IMR-90 (cell line): ENCODE measurements around the gene SVEP1. TPM values are rescaled to one million over a fixed set of nuclear protein-coding genes. Genes with fewer than 3 reads are reported as not detected.

Experiments
- ATAC-seq: fragments of 200-7000 bp; cut with Tn5 transposase; 2 replicates; pipeline ENCODE4 v1.9.1; 2020; ENCODE audit warnings: low read depth, mild to moderate bottlenecking, moderate library complexity
- BruUV-seq: library from RNA; stranded (reverse); fragments of 400-500 nt; replicated peaks from 2 replicates; lab custom pipeline; 2021; lab: Mats Ljungman, UMichigan
- CTCF ChIA-PET: fragments of 300-600 bp; formaldehyde crosslinking; extraction: SDS; loops from one replicate; lab custom pipeline; 2021; ENCODE audit warnings: antibody characterized with exemption; lab: Yijun Ruan, JAX
- POLR2A ChIA-PET: fragments of 300-600 bp; sonication (Branson Sonifier 250); formaldehyde crosslinking; loops from one replicate; lab custom pipeline; 2022; ENCODE audit warnings: antibody characterized with exemption; ENCODE audit not compliant: unreplicated experiment; lab: Charles Lee
- DNase-seq: peaks from one replicate; pipeline ENCODE4 v3.0.0; 2013
- H2AFZ ChIP-seq: replicated peaks from 2 replicates; pipeline ENCODE3; 2013; ENCODE audit warnings: low read length, mild to moderate bottlenecking; ENCODE audit not compliant: poor library complexity
- H2AK5ac ChIP-seq: 2 replicates; pipeline ENCODE4 v1.6.1; 2013; ENCODE audit warnings: low read depth, low read length, inconsistent platforms
- H2AK9ac ChIP-seq: replicated peaks from 2 replicates; pipeline ENCODE3; 2013; ENCODE audit warnings: mild to moderate bottlenecking, low read depth, low read length, moderate library complexity; ENCODE audit not compliant: poor library complexity
- H2BK120ac ChIP-seq: 2 replicates; pipeline ENCODE4 v1.6.1; 2013; ENCODE audit warnings: low read depth, low read length, inconsistent platforms
- H2BK15ac ChIP-seq: 3 replicates; pipeline ENCODE4 v1.6.1; 2013; ENCODE audit warnings: low read depth, low read length, inconsistent platforms
- H2BK20ac ChIP-seq: 2 replicates; pipeline ENCODE4 v1.6.1; 2013; ENCODE audit warnings: low read depth, mild to moderate bottlenecking, inconsistent platforms, low read length, moderate library complexity
- H2BK5ac ChIP-seq: 2 replicates; pipeline ENCODE4 v1.6.1; 2013; ENCODE audit warnings: mild to moderate bottlenecking, low read depth, low read length, inconsistent platforms; ENCODE audit not compliant: poor library complexity, severe bottlenecking
- H3K14ac ChIP-seq: replicated peaks from 2 replicates; pipeline ENCODE4 v1.6.1; 2013; ENCODE audit warnings: low read depth, low read length, inconsistent platforms
- H3K18ac ChIP-seq: 2 replicates; pipeline ENCODE4 v1.6.1; 2013; ENCODE audit warnings: low read depth, low read length, control low read depth
- H3K23ac ChIP-seq: 2 replicates; pipeline ENCODE4 v1.6.1; 2013; ENCODE audit warnings: low read depth, low read length, inconsistent platforms
- H3K27ac ChIP-seq: 2 replicates; pipeline ENCODE4 v1.5.1; 2013; ENCODE audit warnings: mild to moderate bottlenecking, control low read depth, low read length; ENCODE audit not compliant: insufficient read depth
- H3K27me3 ChIP-seq: 2 replicates; pipeline ENCODE4 v1.6.1; 2013; ENCODE audit warnings: low read length; ENCODE audit not compliant: control insufficient read depth, insufficient read depth
- H3K36me3 ChIP-seq: 2 replicates; pipeline ENCODE4 v1.6.1; 2013; ENCODE audit warnings: low read length, mixed read lengths; ENCODE audit not compliant: control insufficient read depth, insufficient read depth
- H3K4ac ChIP-seq: 2 replicates; pipeline ENCODE4 v1.6.1; 2013; ENCODE audit warnings: low read depth, low read length, inconsistent platforms
- H3K4me1 ChIP-seq: 2 replicates; pipeline ENCODE4 v1.6.1; 2013; ENCODE audit warnings: low read length, mixed read lengths; ENCODE audit not compliant: control insufficient read depth, insufficient read depth
- H3K4me2 ChIP-seq: 2 replicates; pipeline ENCODE4 v1.6.1; 2013; ENCODE audit warnings: low read depth, mild to moderate bottlenecking, control low read depth, low read length, moderate library complexity
- H3K4me3 ChIP-seq: 2 replicates; pipeline ENCODE4 v1.5.1; 2013; ENCODE audit warnings: low read depth, mild to moderate bottlenecking, control low read depth, low read length, moderate library complexity; ENCODE audit not compliant: insufficient read depth
- H3K56ac ChIP-seq: 2 replicates; pipeline ENCODE4 v1.6.1; 2013; ENCODE audit warnings: low read length, inconsistent platforms; ENCODE audit not compliant: insufficient read depth; ENCODE audit errors: extremely low read depth
- H3K79me1 ChIP-seq, 2 experiments: 2 replicates each; pipeline ENCODE4 v1.6.1; 2013; ENCODE audit warnings: low read length in 2 of 2, inconsistent platforms in 1 of 2, low read depth in 1 of 2
- H3K9ac ChIP-seq: 2 replicates; pipeline ENCODE4 v1.6.1; 2013; ENCODE audit warnings: low read depth, low read length, control low read depth
- H3K9me1 ChIP-seq: 2 replicates; pipeline ENCODE4 v1.6.1; 2013; ENCODE audit warnings: low read length, inconsistent platforms; ENCODE audit not compliant: insufficient read depth
- H3K9me3 ChIP-seq: 2 replicates; pipeline ENCODE4 v1.6.1; 2013; ENCODE audit warnings: low read length; ENCODE audit not compliant: control insufficient read depth, insufficient read depth
- H4K20me1 ChIP-seq: 2 replicates; pipeline ENCODE4 v1.6.1; 2013; ENCODE audit warnings: low read length, inconsistent platforms; ENCODE audit not compliant: insufficient read depth
- H4K5ac ChIP-seq: 2 replicates; pipeline ENCODE4 v1.6.1; 2013; ENCODE audit warnings: mild to moderate bottlenecking, low read depth, low read length, control low read depth
- H4K8ac ChIP-seq, 2 experiments: 2 replicates each; pipeline ENCODE4 v1.6.1; 2013; ENCODE audit warnings: low read depth in 2 of 2, low read length in 2 of 2, control low read depth in 1 of 2, inconsistent platforms in 1 of 2
- H4K91ac ChIP-seq: 2 replicates; pipeline ENCODE4 v1.6.1; 2013; ENCODE audit warnings: low read depth, low read length, inconsistent platforms; ENCODE audit not compliant: insufficient read depth
- CEBPB ChIP-seq: IDR thresholded peaks from 2 replicates; pipeline ENCODE4 v1.6.1; 2012; ENCODE audit warnings: low read depth, low read length, improper control_type of control experiment
- POLR2A ChIP-seq: IDR thresholded peaks from 2 replicates; pipeline ENCODE4 v1.6.1; 2012; ENCODE audit warnings: mild to moderate bottlenecking, low read depth, low read length
- WGBS, 2 experiments: methylation state at CpG; one replicate each; pipeline versions ENCODE4 v1.1.5 to v1.1.7; 2013; ENCODE audit warnings: missing lambda C conversion rate in 2 of 2; ENCODE audit not compliant: insufficient read length in 1 of 2; ENCODE audit errors: extremely low coverage in 2 of 2; 5-methylcytosine and 5-hydroxymethylcytosine counted together
- dilution Hi-C: fragments of 300-500 bp; cut with HindIII; formaldehyde crosslinking; loops from one replicate; pipeline ENCODE4 v1.14.3; 2018; ENCODE audit warnings: low sequenced_read_pairs; ENCODE audit not compliant: unreplicated experiment
- in situ Hi-C: fragments of 300-500 bp; cut with MboI; formaldehyde crosslinking; loops from 3 replicates; pipeline ENCODE4 v1.14.3; 2019; ENCODE audit warnings: low sequenced_read_pairs, inconsistent platforms, mixed read lengths
- intact Hi-C: fragments of 100-400 bp; cut with micrococcal nuclease; formaldehyde crosslinking; loops from 2 replicates; pipeline ENCODE4 v1.10.0; 2022
- polyA plus RNA-seq, 3 experiments: library from polyadenylated mRNA; depleted of rRNA; stranded (reverse); fragments of >200 nt; gene quantifications; 2 replicates each; pipeline ENCODE4 v1.2.3, GENCODE V29; 2012; ENCODE audit warnings: low replicate concordance in 1 of 3
- total RNA-seq: library from RNA; depleted of rRNA; stranded (reverse); fragments of >200 nt; gene quantifications from 2 replicates; pipeline ENCODE4 v1.2.3, GENCODE V29; 2012

Gene SVEP1
- total and polyA plus RNA-seq, 2 of the 4 experiments (the other 2 are of a cell fraction) = 4.8 to 16.7 TPM

- H2AK5ac ChIP-seq = peak overlapping the region; percentile 74
- POLR2A ChIA-PET = interaction anchor here (0.6 kb wide), 1 partner anchor 44 kb away, joined by 3 read pairs; no protein-coding TSS in a partner anchor
- DNase-seq (peak; percentile 73), ATAC-seq (peak; percentile 82)
- H4K91ac ChIP-seq = peak overlapping the region; percentile 40; the same call in 1 of the 2 replicates
- H3K36me3 ChIP-seq = peaks cover 6% of the 10 kb centered on the region
- no peak overlapping the region; the same call in 1 of the 2 replicates for H3K23ac ChIP-seq
- H3K56ac ChIP-seq = no peak overlapping the region
- H2BK120ac ChIP-seq = peak overlapping the region; percentile 68; the same call in 1 of the 2 replicates
- H3K4me1 ChIP-seq = peaks cover 20% of the 10 kb centered on the region
- no peak overlapping the region; a peak in 2 of 4 replicates for H4K8ac ChIP-seq
- intact Hi-C loops (loop anchor here (10.0 kb wide), 1 partner anchor 317 kb away; the partner anchor contains the start of gene TXN), dilution Hi-C loops (no loop called here), in situ Hi-C loops (no loop called here)
- peak overlapping the region; percentile 76; the same call in 1 of the 3 replicates for H2BK15ac ChIP-seq
- H2AK9ac ChIP-seq = no peak overlapping the region
- no peak overlapping the region for H3K4me3 ChIP-seq
- H3K9ac ChIP-seq = no peak overlapping the region
- no peak overlapping the region for H2AFZ ChIP-seq
- no peak overlapping the region for H2BK20ac ChIP-seq
- H3K9me3 ChIP-seq = no peaks in the 10 kb centered on the region
- H3K27me3 ChIP-seq = no peaks in the 10 kb centered on the region
- CTCF ChIA-PET = interaction anchor here (1.4 kb wide), 1 partner anchor 15 kb away, joined by 4 read pairs; no protein-coding TSS in a partner anchor
- H3K9me1 ChIP-seq = no peaks in the 10 kb centered on the region
- TF ChIP-seq CEBPB (peak; percentile 72), POLR2A (no peak)
- H3K18ac ChIP-seq = peak overlapping the region; percentile 98
- 0 out of 2 replicates have a peak overlapping the region, but pooled peaks have one; percentile 34 for H3K14ac ChIP-seq
- peak overlapping the region; percentile 79; the same call in 1 of the 2 replicates for H3K27ac ChIP-seq
- H4K20me1 ChIP-seq = no peaks in the 10 kb centered on the region
- H4K5ac ChIP-seq = peak overlapping the region; percentile 73
- H3K4ac ChIP-seq = peak overlapping the region; percentile 24; the same call in 1 of the 2 replicates
- H3K79me1 ChIP-seq = peaks cover 0 to 3% of the 10 kb centered on the region in 2 experiments; a peak in 1 of 4 replicates
- H2BK5ac ChIP-seq = peak overlapping the region; percentile 59
- H3K4me2 ChIP-seq = peak overlapping the region; percentile 56
- WGBS, 2 experiments = no CpG with 5 or more reads among the region's 2 CpGs
- BruUV-seq = no TSS peak
Measured at GRCh38 chr9:110571801-110572483, 7.6 kb downstream of the SVEP1 start.
